Spinal cord (tissue), 10 donors: ENCODE data around the gene DMWD. TPM values are rescaled to one million over a fixed set of nuclear protein-coding genes. Genes with fewer than 3 reads are reported as not detected.
A peak's percentile ranks its signal among the peaks of the same experiment; 100 is the strongest.

Experiments
- DNase-seq, 6 donors: peaks; one replicate each; pipeline versions ENCODE4 v3.0.0 to v3.0.0-alpha.2; 2013 to 2015; ENCODE audit warnings: low spot score in 6 of 6, low read depth in 4 of 6
- H3K27ac ChIP-seq: one replicate; pipeline ENCODE4 v1.5.1; 2013; ENCODE audit warnings: low read depth, low read length, control low read depth
- H3K27me3 ChIP-seq: one replicate; pipeline ENCODE4 v1.6.1; 2013; ENCODE audit warnings: low read length; ENCODE audit not compliant: control insufficient read depth, insufficient read depth
- H3K36me3 ChIP-seq: one replicate; pipeline ENCODE4 v1.6.1; 2013; ENCODE audit warnings: low read length; ENCODE audit not compliant: control insufficient read depth, insufficient read depth
- H3K4me1 ChIP-seq: one replicate; pipeline ENCODE4 v1.6.1; 2013; ENCODE audit warnings: low read length; ENCODE audit not compliant: control insufficient read depth, insufficient read depth
- H3K4me3 ChIP-seq: one replicate; pipeline ENCODE4 v1.5.1; 2013; ENCODE audit warnings: low read depth, low read length, control low read depth
- H3K9me3 ChIP-seq: one replicate; pipeline ENCODE4 v1.6.1; 2013; ENCODE audit warnings: low read length; ENCODE audit not compliant: control insufficient read depth, insufficient read depth
- WGBS: methylation state at CpG from one replicate; pipeline ENCODE4 v1.1.5; 2013; ENCODE audit warnings: missing lambda C conversion rate; ENCODE audit not compliant: insufficient coverage; 5-methylcytosine and 5-hydroxymethylcytosine counted together
- polyA plus RNA-seq, 2 donors: library from polyadenylated mRNA; unstranded; fragments of 120-200 nt; gene quantifications; one replicate each; pipeline ENCODE4 v1.2.1, GENCODE V29; 2013; ENCODE audit not compliant: insufficient read length in 2 of 2
- total RNA-seq, 2 donors: library from RNA; depleted of rRNA in 1 of 2; stranded (reverse); fragments of 120-200 nt in 1 of 2; fragments of >200 nt in 1 of 2; gene quantifications; one replicate each; pipeline versions ENCODE4 v1.2.3 to v1.2.4, GENCODE V29; 2013 to 2014
- donor health status: healthy.

Gene DMWD
- total and polyA plus RNA-seq, 4 donors: 27.0 to 101 (median 62.8) TPM

GRCh38 chr19:45782162-45782691 lies 10.4 kb downstream of the DMWD start, which contains the start of gene DMPK:
Gene DMPK, minus strand, starts transcription at chr19:45782490. Its CDS starts 138 bp downstream, at chr19:45782352.
- H3K4me3 ChIP-seq: peak within 1 kb of the TSS; percentile 36
- peaks cover 92% of the 10 kb centered on the region for H3K36me3 ChIP-seq
- peaks cover 54% of the 10 kb centered on the region for H3K4me1 ChIP-seq
- 45% methylated on average over 16 of the region's 18 CpGs for WGBS
- no peak for DNase-seq
- H3K27ac ChIP-seq: peak within 1 kb of the TSS; percentile 45
- H3K27me3 ChIP-seq: no peaks in the 10 kb centered on the region
- H3K9me3 ChIP-seq: no peaks in the 10 kb centered on the region

- H3K27me3 ChIP-seq: no peaks in the 10 kb centered on the region
- no peaks in the 10 kb centered on the region for H3K9me3 ChIP-seq
- H3K4me3 ChIP-seq: peak overlapping the region; percentile 36
- peak overlapping the region; percentile 1 for H3K27ac ChIP-seq
- 67% methylated on average over 17 of the region's 17 CpGs for WGBS
- H3K4me1 ChIP-seq: peaks cover 54% of the 10 kb centered on the region
- H3K36me3 ChIP-seq: peaks cover 92% of the 10 kb centered on the region
- no peak for DNase-seq
Observed at GRCh38 chr19:45781214-45782161, 11.2 kb downstream of the DMWD start.

GRCh38 chr19:45780448-45781213 lies 12.0 kb downstream of the DMWD start:
- no peaks in the 10 kb centered on the region for H3K9me3 ChIP-seq
- peaks cover 54% of the 10 kb centered on the region for H3K4me1 ChIP-seq
- H3K27me3 ChIP-seq: no peaks in the 10 kb centered on the region
- peaks cover 87% of the 10 kb centered on the region for H3K36me3 ChIP-seq
- H3K27ac ChIP-seq: no peak overlapping the region
- DNase-seq: no peak
- 59% methylated on average over 5 of the region's 13 CpGs for WGBS
- no peak overlapping the region for H3K4me3 ChIP-seq

GRCh38 chr19:45780146-45780447 lies 12.5 kb downstream of the DMWD start:
- 74% methylated on average over 3 of the region's 4 CpGs for WGBS
- H3K9me3 ChIP-seq: no peaks in the 10 kb centered on the region
- no peak overlapping the region for H3K27ac ChIP-seq
- no peak for DNase-seq
- no peaks in the 10 kb centered on the region for H3K27me3 ChIP-seq
- peaks cover 84% of the 10 kb centered on the region for H3K36me3 ChIP-seq
- H3K4me3 ChIP-seq: no peak overlapping the region
- peaks cover 54% of the 10 kb centered on the region for H3K4me1 ChIP-seq

GRCh38 chr19:45779231-45780145 lies 13.2 kb downstream of the DMWD start:
- WGBS: 17% methylated on average over 30 of the region's 48 CpGs
- peaks cover 83% of the 10 kb centered on the region for H3K36me3 ChIP-seq
- no peaks in the 10 kb centered on the region for H3K9me3 ChIP-seq
- peaks cover 49% of the 10 kb centered on the region for H3K4me1 ChIP-seq
- H3K4me3 ChIP-seq: peak overlapping the region; percentile 16
- no peak overlapping the region for H3K27ac ChIP-seq
- peak in 2 of 6 donors; percentile 77 to 85 for DNase-seq
- H3K27me3 ChIP-seq: no peaks in the 10 kb centered on the region

- H3K4me3 ChIP-seq: no peak overlapping the region
- DNase-seq: no peak
- H3K4me1 ChIP-seq: peaks cover 42% of the 10 kb centered on the region
- 97% methylated on average over 25 of the region's 28 CpGs for WGBS
- H3K27ac ChIP-seq: no peak overlapping the region
- H3K9me3 ChIP-seq: no peaks in the 10 kb centered on the region
- no peaks in the 10 kb centered on the region for H3K27me3 ChIP-seq
- H3K36me3 ChIP-seq: peaks cover 80% of the 10 kb centered on the region
Observed at GRCh38 chr19:45778010-45778661, 14.5 kb downstream of the DMWD start.

- peaks cover 37% of the 10 kb centered on the region for H3K4me1 ChIP-seq
- H3K36me3 ChIP-seq: peaks cover 82% of the 10 kb centered on the region
- no peak for DNase-seq
- H3K27ac ChIP-seq: no peak overlapping the region
- H3K9me3 ChIP-seq: no peaks in the 10 kb centered on the region
- H3K4me3 ChIP-seq: no peak overlapping the region
- no peaks in the 10 kb centered on the region for H3K27me3 ChIP-seq
- 96% methylated on average over 34 of the region's 34 CpGs for WGBS
Observed at GRCh38 chr19:45777395-45777961, 15.2 kb downstream of the DMWD start.

GRCh38 chr19:45774765-45775164 lies 17.9 kb downstream of the DMWD start:
- no peaks in the 10 kb centered on the region for H3K9me3 ChIP-seq
- no peaks in the 10 kb centered on the region for H3K27me3 ChIP-seq
- peaks cover 29% of the 10 kb centered on the region for H3K4me1 ChIP-seq
- no peak overlapping the region for H3K4me3 ChIP-seq
- no peak overlapping the region for H3K27ac ChIP-seq
- DNase-seq: no peak
- WGBS: 83% methylated on average over 8 of the region's 9 CpGs
- peaks cover 76% of the 10 kb centered on the region for H3K36me3 ChIP-seq
